T-helper 2 cell treated with Interferon-gamma antibody and Interleukin-4, amounts not matched to agents 5 μg/mL and 100 μg/mL, for 36 hours (primary cell): Measurements from ENCODE around the gene COPZ1.
A peak's percentile ranks its signal among the peaks of the same experiment; 100 is the strongest.

Source experiments
- DNase-seq: peaks from one replicate; pipeline ENCODE4 v3.0.0; 2021; ENCODE audit warnings: low spot score
- H3K27ac Mint-ChIP-seq: one replicate; pipeline ENCODE4 v1.8.0; 2021; ENCODE audit warnings: mild to moderate bottlenecking, mixed read lengths
- H3K27me3 Mint-ChIP-seq: one replicate; pipeline ENCODE4 v1.8.0; 2021; ENCODE audit warnings: low read depth, mixed read lengths
- H3K36me3 Mint-ChIP-seq: one replicate; pipeline ENCODE4 v1.8.0; 2021; ENCODE audit warnings: low read depth, mixed read lengths
- H3K4me1 Mint-ChIP-seq: one replicate; pipeline ENCODE4 v1.8.0; 2021; ENCODE audit warnings: low read depth, mixed read lengths
- H3K4me3 Mint-ChIP-seq: one replicate; pipeline ENCODE4 v1.8.0; 2022; ENCODE audit warnings: mild to moderate bottlenecking, moderate library complexity, mixed read lengths
- H3K9me3 Mint-ChIP-seq: one replicate; pipeline ENCODE4 v1.8.0; 2021; ENCODE audit warnings: mixed read lengths

Gene COPZ1

GRCh38 chr12:54286042-54287030 lies 38.6 kb upstream of the COPZ1 start:
- Mint-ChIP-seq H3K27ac (peak overlapping the region; percentile 67), H3K27me3 (no peaks in the 10 kb centered on the region), H3K36me3 (no peaks in the 10 kb centered on the region), H3K4me3 (peak overlapping the region; percentile 19), H3K4me1 (peaks cover 36% of the 10 kb centered on the region), H3K9me3 (no peaks in the 10 kb centered on the region)
- DNase-seq, result no peak

GRCh38 chr12:54287261-54288157 lies 37.4 kb upstream of the COPZ1 start:
- Mint-ChIP-seq H3K27ac (no peak overlapping the region), H3K36me3 (no peaks in the 10 kb centered on the region), H3K27me3 (no peaks in the 10 kb centered on the region), H3K4me1 (peaks cover 30% of the 10 kb centered on the region), H3K4me3 (no peak overlapping the region), H3K9me3 (no peaks in the 10 kb centered on the region)
- DNase-seq, result no peak

GRCh38 chr12:54292083-54292930 lies 32.6 kb upstream of the COPZ1 start:
- no peaks in the 10 kb centered on the region for H3K9me3 Mint-ChIP-seq
- H3K36me3 Mint-ChIP-seq, result no peaks in the 10 kb centered on the region
- no peaks in the 10 kb centered on the region for H3K4me1 Mint-ChIP-seq
- H3K27ac Mint-ChIP-seq, result no peak overlapping the region
- no peak overlapping the region for H3K4me3 Mint-ChIP-seq
- peaks cover 3% of the 10 kb centered on the region for H3K27me3 Mint-ChIP-seq
- DNase-seq, result no peak

- peaks cover 2% of the 10 kb centered on the region for H3K4me1 Mint-ChIP-seq
- no peaks in the 10 kb centered on the region for H3K9me3 Mint-ChIP-seq
- no peak overlapping the region for H3K27ac Mint-ChIP-seq
- no peak overlapping the region for H3K4me3 Mint-ChIP-seq
- H3K36me3 Mint-ChIP-seq, result no peaks in the 10 kb centered on the region
- DNase-seq, result no peak
- peaks cover 6% of the 10 kb centered on the region for H3K27me3 Mint-ChIP-seq
These were observed 32.0 kb upstream of the COPZ1 start for GRCh38 chr12:54292931-54293241.

GRCh38 chr12:54294152-54294952 lies 30.6 kb upstream of the COPZ1 start:
- no peak overlapping the region for H3K4me3 Mint-ChIP-seq
- H3K27ac Mint-ChIP-seq, result no peak overlapping the region
- H3K9me3 Mint-ChIP-seq, result no peaks in the 10 kb centered on the region
- DNase-seq, result peak; percentile 44
- peaks cover 16% of the 10 kb centered on the region for H3K27me3 Mint-ChIP-seq
- no peaks in the 10 kb centered on the region for H3K36me3 Mint-ChIP-seq
- peaks cover 2% of the 10 kb centered on the region for H3K4me1 Mint-ChIP-seq

- no peak overlapping the region for H3K4me3 Mint-ChIP-seq
- DNase-seq, result no peak
- H3K27ac Mint-ChIP-seq, result no peak overlapping the region
- no peaks in the 10 kb centered on the region for H3K36me3 Mint-ChIP-seq
- peaks cover 5% of the 10 kb centered on the region for H3K4me1 Mint-ChIP-seq
- no peaks in the 10 kb centered on the region for H3K9me3 Mint-ChIP-seq
- H3K27me3 Mint-ChIP-seq, result peaks cover 23% of the 10 kb centered on the region
These were observed 29.9 kb upstream of the COPZ1 start for GRCh38 chr12:54294953-54295566.

GRCh38 chr12:54296393-54297099 lies 28.4 kb upstream of the COPZ1 start:
- H3K27ac Mint-ChIP-seq, result no peak overlapping the region
- H3K4me1 Mint-ChIP-seq, result peaks cover 13% of the 10 kb centered on the region
- H3K36me3 Mint-ChIP-seq, result no peaks in the 10 kb centered on the region
- H3K27me3 Mint-ChIP-seq, result peaks cover 37% of the 10 kb centered on the region
- no peak overlapping the region for H3K4me3 Mint-ChIP-seq
- no peaks in the 10 kb centered on the region for H3K9me3 Mint-ChIP-seq
- no peak for DNase-seq

- Mint-ChIP-seq H3K9me3 (no peaks in the 10 kb centered on the region), H3K4me3 (no peak overlapping the region), H3K27ac (no peak overlapping the region), H3K27me3 (peaks cover 58% of the 10 kb centered on the region), H3K36me3 (no peaks in the 10 kb centered on the region), H3K4me1 (peaks cover 19% of the 10 kb centered on the region)
- no peak for DNase-seq
These were observed 26.0 kb upstream of the COPZ1 start for GRCh38 chr12:54298904-54299303.

GRCh38 chr12:54299515-54300224 lies 25.3 kb upstream of the COPZ1 start:
- H3K4me3 Mint-ChIP-seq, result no peak overlapping the region
- H3K4me1 Mint-ChIP-seq, result peaks cover 21% of the 10 kb centered on the region
- H3K27ac Mint-ChIP-seq, result no peak overlapping the region
- no peaks in the 10 kb centered on the region for H3K36me3 Mint-ChIP-seq
- DNase-seq, result no peak
- H3K9me3 Mint-ChIP-seq, result no peaks in the 10 kb centered on the region
- H3K27me3 Mint-ChIP-seq, result peaks cover 61% of the 10 kb centered on the region

GRCh38 chr12:54300225-54300731 lies 24.7 kb upstream of the COPZ1 start:
- Mint-ChIP-seq H3K27me3 (peaks cover 66% of the 10 kb centered on the region), H3K9me3 (no peaks in the 10 kb centered on the region), H3K4me1 (peaks cover 21% of the 10 kb centered on the region), H3K36me3 (no peaks in the 10 kb centered on the region), H3K27ac (no peak overlapping the region), H3K4me3 (no peak overlapping the region)
- DNase-seq, result no peak

GRCh38 chr12:54300732-54301427 lies 24.1 kb upstream of the COPZ1 start, which contains the start of gene NFE2:
Gene NFE2 (minus strand): TSS chr12:54301015. CDS start chr12:54295248, 5,767 bp downstream.
- no peak for DNase-seq
- Mint-ChIP-seq H3K27me3 (peaks cover 68% of the 10 kb centered on the region), H3K36me3 (no peaks in the 10 kb centered on the region), H3K27ac (no peak within 1 kb of the TSS), H3K4me1 (peaks cover 21% of the 10 kb centered on the region), H3K9me3 (no peaks in the 10 kb centered on the region), H3K4me3 (peak within 1 kb of the TSS; percentile 39)
